ENCODE data around the gene TNFRSF14. TPM values are rescaled to one million over a fixed set of nuclear protein-coding genes. Genes with fewer than 3 reads are reported as not detected.

TNFRSF14 gene
- total RNA-seq, 1 donor from 2014 or later: 0.36 TPM

DNA sequence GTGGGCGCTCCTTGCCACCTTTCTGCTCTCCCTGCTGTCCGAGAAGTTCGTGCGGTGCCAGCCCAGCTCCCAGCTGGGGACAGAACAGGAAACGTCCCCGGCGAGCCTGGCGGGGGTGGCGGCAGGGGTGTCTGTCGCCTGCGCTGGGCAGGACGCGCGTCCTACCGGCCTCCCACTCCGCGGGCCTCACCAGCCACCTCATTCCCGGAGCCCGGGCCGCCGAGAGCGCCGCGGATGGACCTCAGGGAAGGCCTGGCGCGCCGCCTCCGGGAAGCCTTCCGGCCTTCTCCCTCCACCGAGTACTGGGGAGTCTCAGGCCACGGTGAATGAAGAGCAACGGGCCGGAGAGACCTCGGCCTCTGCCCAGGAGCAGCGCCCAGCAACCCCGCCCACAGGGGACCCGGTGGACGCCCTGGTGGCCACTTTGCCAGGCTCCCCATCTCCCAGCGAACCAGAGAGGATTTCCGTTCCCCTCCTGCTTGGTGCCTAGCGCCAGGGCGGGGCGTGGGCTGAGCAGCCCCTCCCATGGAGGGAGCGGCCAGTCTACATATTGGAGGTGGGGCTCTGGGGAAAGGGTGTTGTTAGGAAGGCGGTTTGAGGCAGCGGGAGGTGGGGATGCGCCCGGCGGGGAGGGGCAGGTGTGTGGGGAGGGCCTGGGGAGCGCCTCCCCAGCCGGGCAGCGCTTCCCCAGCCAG is 9.5 kb upstream of the TNFRSF14 start:
- TF ChIP-seq CTCF (IDR thresholded peaks at IDR 0.05; ENCODE audit: insufficient read depth, low read depth, low read length): no peak
- TF ChIP-seq EZH2 (IDR thresholded peaks at IDR 0.05; ENCODE audit: insufficient read depth, low read length): no peak
- Histone ChIP-seq H3K9ac (ENCODE audit: low read length) (peak overlapping the region; percentile 62), H3K4me1 (ENCODE audit: insufficient read depth, low read length) (peaks cover 35% of the 10 kb centered on the region), H3K36me3 (ENCODE audit: insufficient read depth, low read length) (no peaks in the 10 kb centered on the region), H3K79me2 (ENCODE audit: insufficient read depth, low read length) (no peaks in the 10 kb centered on the region), H3K27me3 (ENCODE audit: insufficient read depth, low read length) (no peaks in the 10 kb centered on the region), H3K9me3 (ENCODE audit: insufficient read depth, low read depth, low read length) (no peaks in the 10 kb centered on the region), H2AFZ (ENCODE audit: low read depth, low read length) (peak overlapping the region; percentile 61), H3K4me3 (ENCODE audit: insufficient read depth, low read depth, low read length) (peak overlapping the region; percentile 46), H3K27ac (ENCODE audit: low read depth, low read length) (peak overlapping the region; percentile 6), H3K4me2 (ENCODE audit: low read length) (peak overlapping the region; percentile 85), H4K20me1 (ENCODE audit: insufficient read depth, low read length) (no peaks in the 10 kb centered on the region)
- H3K27ac Mint-ChIP-seq (ENCODE audit: unreplicated experiment): no peak overlapping the region
- DNase-seq (ENCODE audit: low read depth) (peak; percentile 52), FAIRE-seq (no peak)
- H3K36me3 Mint-ChIP-seq (ENCODE audit: low read depth, unreplicated experiment): no peaks in the 10 kb centered on the region
- H3K27me3 Mint-ChIP-seq (ENCODE audit: low read depth, unreplicated experiment): peaks cover 8% of the 10 kb centered on the region
- peak overlapping the region; percentile 71 for H3K4me3 Mint-ChIP-seq (ENCODE audit: unreplicated experiment)
- H3K9me3 Mint-ChIP-seq (ENCODE audit: unreplicated experiment): no peaks in the 10 kb centered on the region
- H3K4me1 Mint-ChIP-seq (ENCODE audit: low read depth, unreplicated experiment): no peaks in the 10 kb centered on the region

DNA sequence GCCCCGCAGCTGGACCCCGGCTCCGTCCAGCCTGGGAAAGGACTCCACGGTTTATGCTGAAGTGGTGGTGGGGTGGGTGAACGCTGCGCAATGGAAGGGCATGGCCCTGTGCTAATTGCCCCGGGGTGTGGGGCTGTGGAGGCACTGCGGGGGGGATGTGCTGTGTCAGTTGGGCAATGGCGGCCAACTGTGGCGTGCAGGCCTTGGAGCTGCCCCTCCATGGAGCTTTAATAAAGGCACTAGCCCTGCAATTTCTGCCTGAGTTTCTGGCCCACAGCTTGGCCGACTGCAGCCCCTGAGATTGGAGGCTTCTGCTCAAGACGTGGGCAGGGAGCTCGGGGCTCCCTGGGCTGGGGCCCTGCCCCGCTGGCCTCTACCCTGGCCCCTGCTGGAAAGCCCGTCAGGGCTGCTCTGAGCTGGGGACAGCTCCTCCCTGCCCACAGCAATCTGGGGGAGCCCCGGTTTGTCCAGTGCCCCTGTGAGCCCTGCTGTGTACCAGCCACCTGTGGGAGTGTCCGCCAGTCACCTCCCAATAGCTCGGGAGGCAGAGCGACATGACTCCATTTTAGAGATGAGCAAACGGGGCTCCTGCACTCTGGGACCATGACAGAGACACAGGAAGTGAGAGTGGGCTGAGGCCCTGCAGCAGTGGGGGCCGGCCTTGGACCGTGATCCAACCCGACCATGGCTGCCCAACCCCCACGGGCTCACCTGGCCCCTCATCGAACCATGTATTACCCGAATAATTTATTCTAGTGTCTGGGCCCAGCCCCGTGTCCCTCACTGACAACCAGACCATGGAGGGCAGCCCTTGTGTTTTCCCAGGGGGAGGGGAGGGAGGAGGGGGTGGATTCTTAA is 8.7 kb upstream of the TNFRSF14 start:
- no peaks in the 10 kb centered on the region for H3K4me1 Mint-ChIP-seq (ENCODE audit: low read depth, unreplicated experiment)
- DNase-seq (ENCODE audit: low read depth) (no peak), FAIRE-seq (no peak)
- H3K27ac ChIP-seq (ENCODE audit: low read depth, low read length): no peak overlapping the region
- H3K27me3 Mint-ChIP-seq (ENCODE audit: low read depth, unreplicated experiment): peaks cover 6% of the 10 kb centered on the region
- TF ChIP-seq EZH2 (IDR thresholded peaks at IDR 0.05; ENCODE audit: insufficient read depth, low read length) (no peak), CTCF (IDR thresholded peaks at IDR 0.05; ENCODE audit: insufficient read depth, low read depth, low read length) (no peak)
- H4K20me1 ChIP-seq (ENCODE audit: insufficient read depth, low read length): no peaks in the 10 kb centered on the region
- H3K4me3 ChIP-seq (ENCODE audit: insufficient read depth, low read depth, low read length): no peak overlapping the region
- H3K4me3 Mint-ChIP-seq (ENCODE audit: unreplicated experiment): peak overlapping the region; percentile 76
- H2AFZ ChIP-seq (ENCODE audit: low read depth, low read length): peak overlapping the region; percentile 61
- H3K9me3 Mint-ChIP-seq (ENCODE audit: unreplicated experiment): no peaks in the 10 kb centered on the region
- H3K79me2 ChIP-seq (ENCODE audit: insufficient read depth, low read length): no peaks in the 10 kb centered on the region
- H3K36me3 Mint-ChIP-seq (ENCODE audit: low read depth, unreplicated experiment): no peaks in the 10 kb centered on the region
- peak overlapping the region; percentile 85 for H3K4me2 ChIP-seq (ENCODE audit: low read length)
- H3K9ac ChIP-seq (ENCODE audit: low read length): peak overlapping the region; percentile 62
- H3K27me3 ChIP-seq (ENCODE audit: insufficient read depth, low read length): no peaks in the 10 kb centered on the region
- H3K36me3 ChIP-seq (ENCODE audit: insufficient read depth, low read length): no peaks in the 10 kb centered on the region
- H3K9me3 ChIP-seq (ENCODE audit: insufficient read depth, low read depth, low read length): no peaks in the 10 kb centered on the region
- no peak overlapping the region for H3K27ac Mint-ChIP-seq (ENCODE audit: unreplicated experiment)
- H3K4me1 ChIP-seq (ENCODE audit: insufficient read depth, low read length): peaks cover 35% of the 10 kb centered on the region
